Ureter (tissue), 1 donor: Measurements from ENCODE around the gene CLN3. TPM values are rescaled to one million over a fixed set of nuclear protein-coding genes. Genes with fewer than 3 reads are reported as not detected.
"Not testable (repeated sequence)": the region's sequence is repeated elsewhere in the genome, so short reads cannot be mapped to it uniquely, and the experiment has no call there.

ENCODE experiments used
- DNase-seq: peaks from one replicate; pipeline ENCODE4 v3.0.0-alpha.2; 2020; ENCODE audit warnings: low spot score
- total RNA-seq: library from RNA; stranded (reverse); gene quantifications from one replicate; pipeline ENCODE4 v1.2.4, GENCODE V29; 2023
- donor health status: DM: yes; HTN: yes; CAD: no.

CLN3 gene
- total RNA-seq = 47.0 TPM

DNA sequence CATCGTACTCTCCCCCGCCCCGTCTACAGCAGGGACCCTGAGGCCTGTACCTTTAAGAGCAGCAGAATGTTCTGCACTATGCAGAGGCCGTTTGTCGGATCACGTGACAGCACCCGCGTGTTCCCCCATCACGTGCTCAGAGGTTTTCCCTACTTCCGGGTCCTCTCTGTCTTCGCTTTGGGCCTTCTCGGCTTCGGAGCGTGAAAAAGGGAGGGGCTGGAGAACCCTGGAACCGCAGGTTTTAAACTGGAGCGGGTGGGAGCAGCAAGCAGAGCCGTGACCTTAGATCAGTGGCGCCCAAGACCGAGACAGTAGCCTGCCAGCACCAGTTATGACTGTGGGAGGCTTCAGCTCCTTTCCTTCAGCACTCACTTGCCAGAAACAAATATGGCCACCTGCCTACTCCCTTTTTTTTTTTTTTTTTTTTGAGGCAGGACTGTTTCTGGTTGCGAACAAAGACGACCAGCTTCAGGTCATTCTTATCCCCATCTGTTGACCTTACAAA is at the start of gene CLN3:
Gene CLN3 (minus strand): TSS at position 105 of the 505 bp plus-strand sequence. CDS start 315 bp downstream, outside the sequence.
- peak; percentile 95 for DNase-seq

GRCh38 chr16:28540346-28540745 is 48.5 kb upstream of the CLN3 start:
- DNase-seq = no peak

GRCh38 chr16:28538733-28539596 is 47.1 kb upstream of the CLN3 start, which contains the start of gene NUPR1:
Gene NUPR1, minus strand, starts transcription at chr16:28538974. Its CDS starts 67 bp downstream, at chr16:28538907.
- peak; percentile 97 for DNase-seq

- no peak for DNase-seq
Observed at GRCh38 chr16:28537964-28538732, 46.3 kb upstream of the CLN3 start.

- DNase-seq = peak; percentile 75
Observed at GRCh38 chr16:28537076-28537475, 45.2 kb upstream of the CLN3 start.

DNA sequence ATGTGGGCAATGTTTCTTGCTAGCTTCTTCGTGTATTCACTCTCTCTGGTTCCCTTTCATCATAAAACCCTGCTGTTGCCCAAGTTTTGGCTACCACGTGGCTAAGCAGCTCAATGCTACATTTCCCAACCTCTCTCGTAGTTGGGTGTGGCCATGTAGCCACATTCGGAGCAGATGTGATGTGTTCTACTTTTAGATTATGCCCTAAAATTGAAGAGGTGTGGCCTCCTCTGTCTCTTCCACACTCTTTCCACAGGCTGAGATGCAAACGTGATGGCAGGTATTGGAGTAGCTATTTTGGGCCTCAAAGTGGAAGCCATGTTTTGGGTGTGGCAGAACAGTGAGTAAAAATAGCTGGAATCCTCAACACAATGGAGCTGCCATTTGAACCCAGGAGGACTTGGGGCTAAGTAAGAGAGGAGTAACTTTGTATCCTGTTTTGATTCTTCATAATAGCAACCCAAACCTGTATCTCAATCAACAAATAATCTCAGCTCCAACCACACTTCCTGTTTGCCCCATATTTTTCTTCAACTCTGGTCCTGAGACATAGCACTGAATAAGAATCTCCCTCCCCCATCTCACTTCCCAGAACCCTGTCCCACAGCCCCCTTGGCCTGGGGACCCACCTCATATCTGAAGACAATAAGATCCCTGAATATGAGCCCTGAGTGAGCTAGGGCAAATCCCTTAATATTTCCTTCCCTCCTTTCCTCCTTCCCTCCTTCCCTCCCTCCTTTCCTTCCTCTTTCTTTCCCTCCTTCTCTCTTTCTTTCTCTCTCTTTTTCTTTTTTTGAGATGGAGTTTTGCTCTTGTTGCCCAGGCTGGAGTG is 42.9 kb upstream of the CLN3 start:
- DNase-seq = no peak

DNA sequence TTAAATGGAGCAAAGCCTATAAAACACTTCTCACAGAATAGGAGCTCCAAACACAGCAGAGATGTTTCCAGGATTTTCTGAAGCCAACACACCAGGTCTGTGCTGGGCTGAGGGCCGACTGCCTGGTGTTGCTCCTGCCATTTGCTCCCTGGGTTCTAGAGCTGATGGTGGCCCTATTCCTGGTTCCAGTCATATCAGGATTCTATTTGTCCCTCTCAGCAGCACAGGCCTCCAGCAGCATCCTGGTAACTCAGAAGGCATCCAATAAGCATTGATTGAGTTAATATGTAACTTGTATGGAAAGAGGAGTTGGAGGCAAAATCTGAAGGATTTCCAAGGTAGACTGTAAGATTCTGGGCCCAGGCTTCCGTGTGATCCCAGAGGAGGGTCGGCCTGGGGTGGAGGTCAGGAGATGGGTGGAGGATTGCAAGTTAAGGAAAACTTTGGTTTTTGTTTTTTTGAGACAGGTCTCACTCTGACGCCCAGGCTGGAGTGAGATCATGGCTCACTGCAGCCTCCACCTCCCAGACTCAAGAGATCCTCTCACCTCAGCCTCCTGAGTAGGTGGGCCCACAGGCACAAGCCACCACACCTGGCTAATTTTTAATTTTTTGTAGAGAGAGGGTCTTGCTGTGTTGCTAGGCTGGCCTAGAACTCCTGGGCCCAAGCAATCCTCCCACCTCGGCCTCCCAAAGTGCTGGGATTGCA is 41.2 kb upstream of the CLN3 start:
- DNase-seq = no peak

GRCh38 chr16:28531777-28532744 is 40.2 kb upstream of the CLN3 start:
- DNase-seq = peak; percentile 79

- no peak for DNase-seq
Observed at GRCh38 chr16:28529124-28529523, 37.2 kb upstream of the CLN3 start.

DNA sequence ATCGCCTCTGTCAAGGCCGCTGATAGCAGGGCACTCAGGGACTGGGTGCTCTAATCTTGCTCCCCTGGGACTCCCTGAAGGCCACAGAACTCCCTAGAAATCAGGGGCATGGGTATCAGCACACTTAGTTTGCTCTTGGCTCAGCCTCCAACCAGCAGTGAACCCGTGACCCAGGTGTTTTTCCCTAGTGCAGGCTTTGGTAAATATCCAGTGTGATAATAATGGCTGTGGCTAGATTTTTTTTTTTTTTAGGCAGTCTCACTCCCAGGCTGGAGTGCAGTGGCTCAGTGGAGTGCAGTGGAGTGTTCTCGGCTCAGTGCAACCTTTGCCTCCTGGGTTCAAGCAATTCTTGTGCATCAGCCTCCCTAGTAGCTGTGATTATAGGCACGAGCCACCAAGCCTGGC is 36.6 kb upstream of the CLN3 start:
- DNase-seq = no peak

GRCh38 chr16:28527985-28528384 is 36.1 kb upstream of the CLN3 start:
- DNase-seq = no peak

DNA sequence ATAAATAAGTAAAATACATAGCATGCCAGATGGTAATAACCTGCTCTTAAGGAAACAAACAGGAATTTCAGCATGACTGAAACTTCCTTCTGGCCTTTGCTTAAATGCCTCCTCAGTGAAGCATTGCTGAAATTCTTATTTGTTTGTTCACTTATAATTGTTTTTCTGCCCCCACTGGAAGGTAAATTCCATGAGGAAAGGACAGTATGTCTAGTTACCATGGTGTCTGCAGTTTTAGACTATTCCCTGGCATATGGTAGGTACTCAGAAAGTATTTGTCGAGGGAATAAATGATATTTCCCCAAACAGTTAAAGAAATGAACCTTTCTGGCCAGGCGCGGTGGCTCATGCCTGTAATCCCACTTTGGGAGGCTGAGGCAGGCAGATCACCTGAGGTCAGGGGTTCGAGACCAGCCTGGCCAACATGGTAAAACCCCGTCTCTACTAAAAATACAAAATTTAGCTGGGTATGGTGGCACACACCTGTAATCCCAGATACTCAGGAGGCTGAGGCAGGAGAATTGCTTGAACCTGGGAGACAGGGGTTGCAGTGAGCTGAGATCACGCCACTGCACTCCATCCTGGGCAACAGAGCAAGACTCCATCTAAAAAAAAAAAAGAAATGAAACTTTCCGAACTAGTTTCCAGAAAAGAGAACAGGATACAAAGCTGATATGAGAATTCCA is 35.4 kb upstream of the CLN3 start:
- DNase-seq = not testable (repeated sequence)

GRCh38 chr16:28526201-28527099 is 34.6 kb upstream of the CLN3 start:
- DNase-seq = no peak

DNA sequence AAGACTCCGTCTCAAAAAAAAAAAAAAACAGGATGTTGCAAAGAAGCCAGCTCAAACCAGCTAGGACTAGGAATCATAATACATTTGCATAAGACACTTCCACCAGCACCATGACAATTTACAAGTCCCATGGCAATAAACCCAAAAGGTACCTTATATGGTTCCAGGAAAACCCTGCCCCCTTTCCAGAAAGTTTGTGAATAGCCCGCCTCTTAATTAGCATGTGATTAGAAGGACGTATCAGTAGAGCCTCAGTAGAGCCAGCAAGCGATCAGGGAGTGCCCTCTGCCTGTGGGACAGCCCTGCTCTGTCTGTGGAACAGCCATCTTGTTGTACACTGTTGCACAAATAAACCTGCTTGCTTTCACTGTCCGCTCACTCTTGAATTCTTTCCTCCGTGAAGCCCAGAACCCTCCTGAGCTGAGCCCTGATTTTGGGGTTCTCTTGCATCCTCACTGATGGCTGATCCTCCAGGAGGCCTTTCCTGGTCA is 32.9 kb upstream of the CLN3 start:
- DNase-seq = no peak

DNA sequence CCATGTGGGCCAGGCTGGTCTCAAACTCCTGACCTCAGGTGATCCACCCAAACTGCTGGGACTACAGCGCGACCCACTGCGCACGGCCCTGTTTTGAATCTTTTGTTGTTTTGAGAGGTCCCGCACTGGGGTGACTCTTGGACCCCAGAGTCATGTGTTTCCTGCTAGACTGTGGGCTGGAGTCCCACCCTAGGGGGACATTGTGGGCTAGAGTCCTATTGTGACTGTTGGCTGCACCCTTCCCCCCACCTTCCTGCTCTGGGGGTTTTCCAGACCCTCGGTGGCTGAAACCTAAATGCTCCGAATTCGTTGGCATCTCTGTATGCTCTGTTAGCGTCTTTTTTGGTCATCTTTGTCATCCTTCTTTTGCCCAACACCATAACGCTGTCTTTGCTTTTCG is 30.9 kb upstream of the CLN3 start:
- DNase-seq = no peak

GRCh38 chr16:28521436-28521835 is 29.6 kb upstream of the CLN3 start:
- no peak for DNase-seq

GRCh38 chr16:28520672-28521071 is 28.8 kb upstream of the CLN3 start:
- DNase-seq = no peak

GRCh38 chr16:28514246-28514645 is 22.4 kb upstream of the CLN3 start:
- no peak for DNase-seq
